Hypothalamus (tissue), 51 donors: ENCODE measurements around the gene TTC28.
A peak's percentile ranks its signal among the peaks of the same experiment; 100 is the strongest.

ENCODE experiments used
- DNase-seq, 51 donors: peaks; one replicate each; lab custom pipeline; 2025; lab: John Stamatoyannopoulos, UW

TTC28 gene

GRCh38 chr22:28125799-28126198 is 553.8 kb downstream of the TTC28 start:
- DNase-seq = no peak

GRCh38 chr22:28123989-28124766 is 555.5 kb downstream of the TTC28 start:
- DNase-seq = no peak

GRCh38 chr22:28120691-28121592 is 558.7 kb downstream of the TTC28 start:
- DNase-seq = no peak

- DNase-seq = no peak
Observed at GRCh38 chr22:28118957-28119631, 560.5 kb downstream of the TTC28 start.

- peak in 2 of 51 donors; percentile 6 to 12 for DNase-seq
Observed at GRCh38 chr22:28116219-28116673, 563.4 kb downstream of the TTC28 start.

GRCh38 chr22:28115426-28115825 is 564.2 kb downstream of the TTC28 start:
- DNase-seq = no peak

GRCh38 chr22:28112548-28113043 is 567.0 kb downstream of the TTC28 start:
- DNase-seq = peak in 1 of 51 donors; percentile 12

- no peak for DNase-seq
Observed at GRCh38 chr22:28112190-28112544, 567.5 kb downstream of the TTC28 start.

- no peak for DNase-seq
Observed at GRCh38 chr22:28111501-28112189, 568.0 kb downstream of the TTC28 start.

- no peak for DNase-seq
Observed at GRCh38 chr22:28108851-28109250, 570.8 kb downstream of the TTC28 start.

GRCh38 chr22:28106617-28107016 is 573.0 kb downstream of the TTC28 start:
- no peak for DNase-seq

- DNase-seq = no peak
Observed at GRCh38 chr22:28105988-28106387, 573.7 kb downstream of the TTC28 start.

GRCh38 chr22:28105413-28105812 is 574.2 kb downstream of the TTC28 start:
- DNase-seq = no peak

GRCh38 chr22:28103596-28103995 is 576.0 kb downstream of the TTC28 start:
- DNase-seq = no peak

GRCh38 chr22:28102151-28102812 is 577.4 kb downstream of the TTC28 start:
- DNase-seq = no peak

- no peak for DNase-seq
Observed at GRCh38 chr22:28097627-28098026, 582.0 kb downstream of the TTC28 start.

- no peak for DNase-seq
Observed at GRCh38 chr22:28096161-28096560, 583.5 kb downstream of the TTC28 start.

- no peak for DNase-seq
Observed at GRCh38 chr22:28095316-28096095, 584.1 kb downstream of the TTC28 start.

- no peak for DNase-seq
Observed at GRCh38 chr22:28094771-28095170, 584.9 kb downstream of the TTC28 start.
